SK-N-SH (cell line): ENCODE measurements around the gene SPRR1B.

Source experiments
- RAD21 ChIP-seq: IDR thresholded peaks from 2 replicates; pipeline ENCODE4 v1.6.1; 2012; ENCODE audit warnings: mild to moderate bottlenecking, low read length
- RCOR1 ChIP-seq: fragments of 150-350 bp; IDR thresholded peaks from 2 replicates; pipeline ENCODE4 v1.6.1; 2017; ENCODE audit warnings: antibody characterized with exemption, low read length
- TAF1 ChIP-seq: IDR thresholded peaks from 2 replicates; pipeline ENCODE4 v1.6.1; 2012; ENCODE audit warnings: low read depth, mild to moderate bottlenecking, low read length, moderate library complexity, borderline replicate concordance
- TF ChIP-seq, protein P1 (sequence below): fragments of 200-600 bp; sonication (generic); IDR thresholded peaks from 2 replicates; pipeline ENCODE4 v1.6.1; 2017; ENCODE audit warnings: antibody characterized with exemption, mild to moderate bottlenecking, moderate library complexity

DNA sequence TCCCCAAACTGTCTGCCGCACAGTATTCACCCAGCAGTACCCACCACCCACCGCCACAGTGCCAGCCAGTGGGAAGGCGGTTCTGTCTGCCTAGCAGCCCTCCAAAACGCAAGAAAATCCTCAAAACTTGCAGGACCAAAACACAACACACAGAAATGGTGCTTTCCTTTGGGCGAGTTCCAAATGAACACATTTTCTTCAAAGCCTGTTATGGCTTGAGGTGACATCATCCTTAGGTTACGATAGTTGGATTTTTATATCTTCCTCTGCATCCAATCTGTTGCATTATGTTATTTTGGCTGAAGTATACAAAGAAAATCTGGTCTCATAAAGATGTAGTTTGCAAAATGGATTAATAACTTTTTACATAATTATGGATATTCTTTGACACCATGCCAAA lies 37.8 kb upstream of the SPRR1B start:
- no peak for TF ChIP-seq RCOR1
- TF ChIP-seq, protein P1, sequence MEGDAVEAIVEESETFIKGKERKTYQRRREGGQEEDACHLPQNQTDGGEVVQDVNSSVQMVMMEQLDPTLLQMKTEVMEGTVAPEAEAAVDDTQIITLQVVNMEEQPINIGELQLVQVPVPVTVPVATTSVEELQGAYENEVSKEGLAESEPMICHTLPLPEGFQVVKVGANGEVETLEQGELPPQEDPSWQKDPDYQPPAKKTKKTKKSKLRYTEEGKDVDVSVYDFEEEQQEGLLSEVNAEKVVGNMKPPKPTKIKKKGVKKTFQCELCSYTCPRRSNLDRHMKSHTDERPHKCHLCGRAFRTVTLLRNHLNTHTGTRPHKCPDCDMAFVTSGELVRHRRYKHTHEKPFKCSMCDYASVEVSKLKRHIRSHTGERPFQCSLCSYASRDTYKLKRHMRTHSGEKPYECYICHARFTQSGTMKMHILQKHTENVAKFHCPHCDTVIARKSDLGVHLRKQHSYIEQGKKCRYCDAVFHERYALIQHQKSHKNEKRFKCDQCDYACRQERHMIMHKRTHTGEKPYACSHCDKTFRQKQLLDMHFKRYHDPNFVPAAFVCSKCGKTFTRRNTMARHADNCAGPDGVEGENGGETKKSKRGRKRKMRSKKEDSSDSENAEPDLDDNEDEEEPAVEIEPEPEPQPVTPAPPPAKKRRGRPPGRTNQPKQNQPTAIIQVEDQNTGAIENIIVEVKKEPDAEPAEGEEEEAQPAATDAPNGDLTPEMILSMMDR = no peak
- TF ChIP-seq RAD21 = no peak
- no peak for TF ChIP-seq TAF1
